H1 (cell line): ENCODE measurements around the gene FCGBP.
"Not testable (repeated sequence)": the region's sequence is repeated elsewhere in the genome, so short reads cannot be mapped to it uniquely, and the experiment has no call there.

ENCODE experiments used
- EZH2 ChIP-seq: fragments of 200-600 bp; sonication (generic); IDR thresholded peaks from 2 replicates; pipeline ENCODE4 v1.7.1; 2012; ENCODE audit warnings: low read depth, mild to moderate bottlenecking, moderate library complexity, low read length, inconsistent platforms; ENCODE audit not compliant: severe bottlenecking
- HDAC6 ChIP-seq: IDR thresholded peaks from one replicate; pipeline ENCODE4 v1.7.1; 2012; ENCODE audit warnings: low read depth, mild to moderate bottlenecking, inconsistent platforms, low read length, moderate library complexity
- JUN ChIP-seq: IDR thresholded peaks from 2 replicates; pipeline ENCODE4 v1.6.1; 2011; ENCODE audit warnings: low read depth, mild to moderate bottlenecking, improper control_type of control experiment, low read length
- POLR2A ChIP-seq, 2 experiments: IDR thresholded peaks; 1 replicate in 1 of 2; 2 replicates in 1 of 2; pipeline ENCODE4 v1.6.1; 2011; ENCODE audit warnings: low read depth in 2 of 2, low read length in 2 of 2, mild to moderate bottlenecking in 2 of 2; ENCODE audit errors: control extremely low read depth in 1 of 2
- POLR2AphosphoS5 ChIP-seq: IDR thresholded peaks from 2 replicates; pipeline ENCODE4 v1.6.1; 2011; ENCODE audit warnings: low read depth, low read length
- TAF1 ChIP-seq: IDR thresholded peaks from 2 replicates; pipeline ENCODE4 v1.6.1; 2011; ENCODE audit warnings: mild to moderate bottlenecking, low read depth, low read length
- TF ChIP-seq, protein P1 (sequence below), 3 experiments: IDR thresholded peaks; 1 replicate in 2 of 3; 2 replicates in 1 of 3; pipeline versions ENCODE4 v1.5.1 to v1.6.1; 2011; ENCODE audit warnings: low read length in 3 of 3, mild to moderate bottlenecking in 3 of 3, inconsistent platforms in 2 of 3, low read depth in 1 of 3, moderate library complexity in 1 of 3; ENCODE audit not compliant: insufficient read depth in 1 of 3; ENCODE audit errors: control extremely low read depth in 1 of 3

DNA sequence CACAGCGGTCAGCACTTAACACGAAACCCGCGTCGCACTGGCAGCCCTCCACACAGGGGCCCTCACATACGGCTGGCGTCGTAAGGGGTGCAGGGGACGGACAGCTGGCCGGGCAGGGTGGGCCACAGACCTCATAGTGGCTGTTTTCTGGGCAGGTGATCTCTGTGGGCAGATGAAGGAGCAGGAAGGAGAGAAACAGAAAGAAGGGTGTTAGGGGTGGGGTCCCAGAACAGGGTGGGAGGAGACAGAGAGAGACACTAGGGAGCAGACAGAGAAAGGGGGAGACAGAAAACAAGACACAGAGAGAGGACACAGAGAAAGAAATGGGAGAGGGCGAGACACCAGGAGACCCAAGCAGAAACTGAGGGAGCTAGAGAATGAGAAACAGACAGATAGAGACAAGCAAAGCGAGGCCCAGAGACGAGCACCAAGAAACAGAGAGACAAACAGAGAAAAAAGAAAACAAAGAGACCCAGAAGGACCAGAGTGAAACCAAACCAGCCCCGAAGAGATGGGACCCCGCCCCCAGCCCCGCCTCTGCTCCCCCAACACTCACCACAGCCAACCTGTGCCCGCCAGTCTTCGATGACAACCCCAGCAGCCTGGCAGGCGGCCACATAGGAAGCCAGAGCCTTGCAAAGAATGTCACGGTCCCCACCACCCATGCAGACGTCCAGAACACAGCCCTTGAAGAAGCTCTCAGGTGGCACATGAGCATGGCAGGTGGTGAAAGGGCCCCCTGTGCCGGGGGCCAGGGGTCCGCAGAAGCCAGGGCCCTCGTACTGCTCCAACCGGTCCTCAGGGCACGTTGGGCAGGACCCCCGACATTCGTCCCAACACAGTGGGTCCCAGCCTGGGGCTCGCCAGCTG, 40.8 kb downstream of the FCGBP start:
- TF ChIP-seq, protein P1, sequence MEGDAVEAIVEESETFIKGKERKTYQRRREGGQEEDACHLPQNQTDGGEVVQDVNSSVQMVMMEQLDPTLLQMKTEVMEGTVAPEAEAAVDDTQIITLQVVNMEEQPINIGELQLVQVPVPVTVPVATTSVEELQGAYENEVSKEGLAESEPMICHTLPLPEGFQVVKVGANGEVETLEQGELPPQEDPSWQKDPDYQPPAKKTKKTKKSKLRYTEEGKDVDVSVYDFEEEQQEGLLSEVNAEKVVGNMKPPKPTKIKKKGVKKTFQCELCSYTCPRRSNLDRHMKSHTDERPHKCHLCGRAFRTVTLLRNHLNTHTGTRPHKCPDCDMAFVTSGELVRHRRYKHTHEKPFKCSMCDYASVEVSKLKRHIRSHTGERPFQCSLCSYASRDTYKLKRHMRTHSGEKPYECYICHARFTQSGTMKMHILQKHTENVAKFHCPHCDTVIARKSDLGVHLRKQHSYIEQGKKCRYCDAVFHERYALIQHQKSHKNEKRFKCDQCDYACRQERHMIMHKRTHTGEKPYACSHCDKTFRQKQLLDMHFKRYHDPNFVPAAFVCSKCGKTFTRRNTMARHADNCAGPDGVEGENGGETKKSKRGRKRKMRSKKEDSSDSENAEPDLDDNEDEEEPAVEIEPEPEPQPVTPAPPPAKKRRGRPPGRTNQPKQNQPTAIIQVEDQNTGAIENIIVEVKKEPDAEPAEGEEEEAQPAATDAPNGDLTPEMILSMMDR (IDR thresholded peaks at IDR 0.05; ENCODE audit: control extremely low read depth in 1 of 3, insufficient read depth in 1 of 3, low read depth in 1 of 3, low read length in 3 of 3), result not testable (repeated sequence)
- TF ChIP-seq POLR2AphosphoS5; JUN; EZH2; TAF1; HDAC6; POLR2A (IDR thresholded peaks at IDR 0.05; ENCODE audit: control extremely low read depth in 1 of 2, low read depth in 2 of 2, low read length in 2 of 2): not testable (repeated sequence)
